NOMO-1 treated with dmso at 0.1 percent for 144 hours (cell line): ENCODE measurements around the gene STK11.

Experiments used
- DNase-seq: peaks from one replicate; lab custom pipeline; 2025; ENCODE audit not compliant: unreplicated experiment; lab: John Stamatoyannopoulos, UW

STK11 gene

DNA sequence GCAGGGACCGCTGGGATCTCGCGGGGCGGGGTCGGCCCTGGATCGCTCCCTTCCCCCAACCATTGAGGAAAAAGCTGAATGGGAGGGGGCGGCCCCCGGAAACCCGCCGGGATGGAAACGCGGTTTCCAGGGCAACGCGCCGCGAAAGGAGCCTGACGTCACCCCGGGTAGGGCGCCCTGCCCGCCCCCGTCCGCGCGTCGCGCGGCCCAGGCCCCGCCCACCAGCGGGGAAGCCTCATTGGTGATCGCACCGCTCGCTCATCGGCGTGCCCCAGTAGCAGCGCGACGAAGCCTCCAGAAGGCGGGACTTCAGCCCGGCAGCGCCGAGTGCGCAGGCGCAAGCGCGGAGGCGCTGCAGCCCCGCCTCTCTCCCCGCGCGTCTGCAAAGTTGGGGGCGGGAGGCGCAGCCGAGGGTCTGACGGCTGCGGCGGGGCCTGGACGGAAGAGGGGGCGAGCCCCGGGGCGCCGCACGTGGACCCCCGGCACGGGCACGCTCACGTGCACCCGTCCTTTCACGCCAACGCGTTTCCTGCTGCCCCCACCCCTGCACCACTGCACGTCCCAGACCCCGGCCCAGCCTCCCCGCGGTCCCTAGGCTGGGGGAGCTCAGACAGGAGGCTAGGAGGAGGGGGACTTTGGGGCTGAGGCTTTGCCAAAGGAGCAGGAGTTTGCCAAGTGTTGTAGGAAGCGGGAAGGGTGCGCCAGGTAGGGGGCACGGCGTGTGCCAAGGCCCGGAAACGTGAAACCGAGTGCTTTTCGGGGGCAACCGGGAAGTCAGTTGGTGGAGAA, 55.4 kb downstream of the STK11 start:
- DNase-seq: peak; percentile 90

DNA sequence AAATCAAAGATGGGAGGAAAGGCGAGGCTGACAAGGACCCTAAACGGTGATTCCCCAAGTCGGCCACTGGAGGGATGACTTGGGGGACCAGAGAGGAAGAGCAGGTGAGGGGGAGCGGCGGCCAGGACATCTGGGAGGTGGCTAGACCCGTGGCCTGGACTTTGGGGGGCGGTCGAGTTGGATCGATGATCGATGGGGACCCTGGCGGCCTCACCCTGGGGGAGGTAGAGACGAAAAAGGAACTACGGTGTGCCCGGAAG, 55.9 kb downstream of the STK11 start:
- DNase-seq: no peak

DNA sequence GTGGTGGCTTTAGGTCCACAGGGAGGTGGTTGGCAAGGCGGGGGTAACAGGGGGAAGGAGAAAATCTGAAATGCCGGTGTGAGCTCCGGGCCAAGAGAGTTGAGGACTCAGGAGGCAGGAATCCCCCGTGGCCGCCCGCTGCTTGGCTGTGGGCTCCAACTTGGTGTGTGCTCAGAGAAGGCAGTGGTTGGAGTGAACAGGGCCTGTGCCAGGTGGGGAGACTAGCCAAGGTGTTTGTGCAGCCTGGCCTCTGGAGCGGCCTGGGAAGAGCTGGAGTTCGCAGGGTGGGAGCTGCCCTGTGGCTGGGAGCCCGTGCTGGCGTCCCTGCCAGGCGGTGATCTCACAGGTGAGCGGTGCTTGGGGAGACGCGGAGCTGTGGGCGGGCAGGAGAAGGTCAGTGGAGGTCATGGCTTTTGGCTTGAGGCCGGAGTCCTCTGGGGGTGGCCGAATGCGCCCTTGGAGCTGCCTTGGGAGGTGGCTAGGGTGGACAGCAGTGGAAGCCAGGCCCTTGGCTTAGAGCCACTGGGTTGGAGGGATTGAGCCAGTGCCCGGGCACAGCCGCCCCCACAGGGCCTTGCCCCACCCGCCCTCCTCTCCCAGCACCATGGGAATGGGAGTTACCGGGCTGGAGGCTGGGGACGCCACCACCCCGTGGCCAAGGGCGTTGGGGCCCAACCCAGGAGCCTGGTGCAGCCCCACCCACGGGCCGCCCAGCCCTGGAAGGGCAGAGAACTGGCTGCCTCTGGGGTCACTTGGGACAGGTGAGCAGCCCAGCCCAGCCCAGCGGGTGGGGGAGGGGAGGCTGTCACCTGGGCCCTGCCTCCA, 56.4 kb downstream of the STK11 start:
- no peak for DNase-seq

DNA sequence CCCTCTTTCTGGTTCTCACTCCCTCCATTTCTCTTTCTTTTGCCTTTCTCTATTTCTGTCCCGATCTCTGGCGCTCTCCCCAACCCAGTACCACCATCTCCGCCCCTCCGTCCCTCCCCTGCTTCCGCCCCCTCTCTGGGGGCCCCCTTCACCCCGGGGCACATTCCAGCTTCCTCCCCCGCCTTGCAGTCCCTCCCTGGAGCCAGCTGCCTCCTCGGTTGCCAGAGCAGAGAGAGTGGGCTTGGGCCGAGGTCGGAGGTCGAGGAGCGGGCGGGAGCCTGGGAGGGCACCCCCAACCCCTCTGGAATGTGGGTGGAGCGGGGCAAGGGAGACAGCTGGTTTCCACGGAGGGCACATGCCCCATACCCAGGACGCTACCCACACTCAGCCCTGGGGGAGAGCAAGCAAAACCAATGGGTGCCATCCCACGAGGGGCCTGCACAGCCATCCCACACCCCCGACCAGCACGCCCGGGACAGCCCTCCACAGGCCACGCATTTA, 57.1 kb downstream of the STK11 start:
- DNase-seq: no peak

DNA sequence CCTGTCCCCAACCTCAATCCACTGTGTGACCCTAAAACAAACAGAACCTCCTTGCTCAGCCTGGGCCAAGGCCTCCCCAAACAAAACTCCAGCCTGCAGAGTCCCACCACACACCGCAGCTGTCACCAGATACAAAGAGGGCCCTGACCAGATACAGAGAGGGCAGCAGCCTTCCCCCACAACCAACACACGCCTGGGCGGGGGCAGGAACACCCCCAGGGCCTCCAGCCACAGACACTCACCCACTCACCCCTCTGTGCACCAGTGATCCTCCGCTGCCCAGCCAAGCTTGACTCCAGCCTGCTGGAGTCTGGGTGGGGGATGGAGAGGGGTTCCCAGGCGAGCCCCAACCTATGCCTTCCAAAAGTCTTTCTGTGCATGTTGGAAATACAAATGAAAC, 57.6 kb downstream of the STK11 start:
- no peak for DNase-seq

DNA sequence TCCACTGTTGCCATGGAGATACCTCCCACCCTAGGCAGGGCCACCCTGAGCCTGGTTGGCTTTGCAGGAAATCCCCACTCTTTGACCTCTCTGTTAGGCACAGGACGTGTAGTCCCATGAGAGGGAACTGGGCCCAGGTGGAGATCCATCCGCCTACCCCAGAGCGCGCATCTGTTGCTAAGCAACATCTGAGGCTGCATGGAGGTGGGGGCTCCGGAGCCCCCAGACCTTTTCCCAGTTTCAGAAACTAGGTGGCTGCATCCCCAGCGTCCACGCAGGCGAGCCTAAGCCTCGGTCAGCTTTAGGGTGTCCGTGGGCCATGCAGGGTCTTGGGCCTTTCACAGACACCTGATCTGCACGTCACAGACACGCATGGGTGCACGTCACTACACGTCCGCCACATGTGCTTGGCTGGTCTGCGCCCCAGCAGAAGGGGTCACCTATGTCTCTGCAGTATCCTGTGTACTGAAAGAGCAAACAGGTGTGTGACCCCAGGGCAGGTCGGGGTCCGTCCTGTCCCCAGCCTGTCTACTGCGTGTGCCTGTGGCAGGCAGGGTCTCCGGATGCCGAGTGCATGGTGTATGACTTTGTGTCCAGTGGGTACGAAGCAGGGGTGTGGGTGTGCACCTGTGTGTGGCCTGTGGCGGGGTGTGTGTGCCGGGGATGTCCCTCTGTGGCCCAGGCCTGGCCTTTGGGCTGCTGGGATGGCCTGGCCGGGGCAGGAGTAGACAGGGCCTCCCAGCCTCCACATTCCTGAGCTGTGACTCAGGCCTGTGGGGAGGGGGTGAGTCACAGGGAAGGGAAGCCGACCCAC, 59.4 kb downstream of the STK11 start:
- DNase-seq: no peak

DNA sequence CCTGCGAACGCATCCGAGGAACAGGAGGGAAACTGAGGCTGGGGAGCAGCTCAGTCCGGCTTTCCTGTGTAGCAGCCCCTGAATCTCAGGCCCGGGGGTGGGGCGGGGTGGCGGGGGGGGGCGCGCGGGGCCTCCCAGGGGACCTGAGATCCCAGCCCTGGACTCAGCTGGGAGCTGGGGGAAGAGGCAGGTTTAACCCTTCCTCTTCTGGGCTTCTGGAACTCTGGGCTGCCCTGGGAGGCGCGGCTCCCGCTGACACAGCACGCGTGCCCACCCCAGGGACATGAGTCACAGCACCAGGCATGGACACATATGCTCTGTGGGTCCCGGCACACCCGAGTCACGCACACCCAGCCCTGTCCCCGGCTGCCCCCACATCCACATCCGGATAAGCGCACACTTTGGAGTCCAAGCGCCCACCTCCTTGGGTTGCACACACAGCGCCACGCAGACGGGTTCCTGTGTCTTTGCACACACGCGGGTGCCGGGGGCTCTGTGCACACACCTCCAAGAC, 60.1 kb downstream of the STK11 start:
- DNase-seq: no peak

DNA sequence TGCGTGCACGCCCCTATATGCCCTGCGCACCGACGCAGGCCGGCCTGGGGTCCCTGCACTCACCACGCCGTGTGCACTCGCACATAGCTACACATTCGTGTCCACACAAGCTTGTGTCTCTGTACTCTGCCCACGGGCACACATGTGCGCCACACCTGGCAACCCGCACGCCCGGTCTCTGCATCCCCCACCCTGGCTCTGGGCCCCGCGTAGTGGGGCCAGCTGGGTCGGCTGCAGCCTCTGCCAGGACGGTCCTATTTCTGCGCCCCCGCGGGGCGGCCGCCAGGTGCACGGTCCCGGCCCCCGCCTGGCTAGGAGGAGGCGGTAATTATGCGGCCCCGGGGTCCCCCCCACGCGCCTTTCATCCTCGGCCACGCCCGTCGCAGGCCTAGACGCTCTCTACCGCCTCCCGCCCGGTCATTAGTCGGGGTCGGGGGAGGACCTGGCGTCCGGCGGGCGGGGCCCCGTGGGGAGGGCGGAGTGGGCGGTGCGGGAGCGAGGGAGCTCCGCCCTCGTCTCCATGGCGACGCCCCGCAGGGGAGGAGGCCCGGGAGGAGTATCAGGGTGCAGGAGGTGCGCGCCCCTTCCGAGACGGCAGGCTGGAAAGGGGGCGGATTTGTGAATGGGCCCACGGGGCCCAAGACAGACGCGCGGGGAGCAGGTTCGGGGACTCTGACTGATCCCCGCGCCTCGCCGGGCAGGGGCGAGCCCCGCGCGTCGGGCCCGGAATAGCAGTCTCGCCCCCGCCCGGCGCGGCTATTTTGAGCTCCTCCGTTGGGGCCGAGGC, 60.7 kb downstream of the STK11 start:
- peak; percentile 85 for DNase-seq

DNA sequence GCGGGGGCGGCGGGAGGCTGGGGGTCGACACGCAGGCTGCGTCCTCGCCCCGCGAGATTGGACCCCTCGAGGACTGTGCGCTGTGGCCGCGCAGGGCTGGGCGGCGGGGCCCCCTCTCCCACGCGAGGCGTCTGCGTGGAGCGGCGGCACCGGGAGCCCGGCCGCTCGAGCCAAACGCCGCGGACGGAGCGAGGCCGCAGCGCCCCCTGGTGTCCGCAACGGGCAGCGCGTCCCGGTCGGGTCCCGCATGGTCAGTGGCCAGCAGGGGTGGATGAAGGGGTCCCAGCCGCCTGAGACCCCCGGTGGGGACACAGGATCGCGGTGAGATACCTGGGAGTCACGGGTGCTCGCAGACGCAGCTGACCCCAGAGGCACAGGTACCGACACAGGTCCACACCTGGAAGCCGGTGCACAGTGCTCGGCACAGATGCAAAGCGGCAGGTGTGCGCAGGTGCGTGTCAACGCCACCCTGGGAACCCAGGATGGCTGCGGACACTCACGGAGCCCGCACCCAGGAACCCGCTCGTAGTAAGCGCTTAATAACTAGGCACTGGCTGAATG, 61.4 kb downstream of the STK11 start:
- peak; percentile 51 for DNase-seq

DNA sequence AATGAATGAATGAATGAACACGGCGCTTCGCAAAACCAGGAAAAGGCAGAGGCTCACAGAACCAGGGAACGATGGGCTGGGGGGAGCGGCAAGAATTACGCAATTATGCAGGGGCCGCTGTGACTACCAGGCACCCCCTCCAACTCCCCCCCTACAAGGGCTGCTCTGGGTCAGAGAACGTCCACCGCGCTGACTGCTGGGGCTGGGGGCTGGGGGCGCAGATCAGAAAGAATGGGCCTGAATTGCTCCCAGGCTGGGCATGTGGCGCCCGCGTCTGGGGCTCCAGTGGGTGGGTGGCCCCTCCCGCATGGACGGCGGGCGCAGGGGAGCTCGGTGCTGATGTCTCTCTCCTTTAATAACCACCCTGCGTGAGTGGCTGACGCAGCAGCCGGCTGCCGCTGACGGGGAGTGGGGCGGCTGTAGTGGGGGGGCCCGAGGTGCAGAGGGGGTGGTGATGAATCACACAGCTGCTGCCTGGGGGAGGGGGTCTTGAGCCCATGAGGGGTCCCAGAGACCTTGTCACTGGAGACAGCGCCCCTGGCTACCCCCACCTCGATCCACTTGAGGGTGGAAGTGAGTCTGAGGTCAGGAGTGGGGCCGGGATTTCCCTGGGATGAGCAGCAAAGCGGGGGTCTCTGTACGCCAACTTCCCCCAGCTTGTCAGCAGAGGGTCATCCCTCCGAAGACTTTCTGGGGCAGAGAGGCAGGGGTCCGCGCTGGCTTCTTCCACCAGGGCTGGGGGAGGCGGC, 62.1 kb downstream of the STK11 start:
- DNase-seq: no peak

DNA sequence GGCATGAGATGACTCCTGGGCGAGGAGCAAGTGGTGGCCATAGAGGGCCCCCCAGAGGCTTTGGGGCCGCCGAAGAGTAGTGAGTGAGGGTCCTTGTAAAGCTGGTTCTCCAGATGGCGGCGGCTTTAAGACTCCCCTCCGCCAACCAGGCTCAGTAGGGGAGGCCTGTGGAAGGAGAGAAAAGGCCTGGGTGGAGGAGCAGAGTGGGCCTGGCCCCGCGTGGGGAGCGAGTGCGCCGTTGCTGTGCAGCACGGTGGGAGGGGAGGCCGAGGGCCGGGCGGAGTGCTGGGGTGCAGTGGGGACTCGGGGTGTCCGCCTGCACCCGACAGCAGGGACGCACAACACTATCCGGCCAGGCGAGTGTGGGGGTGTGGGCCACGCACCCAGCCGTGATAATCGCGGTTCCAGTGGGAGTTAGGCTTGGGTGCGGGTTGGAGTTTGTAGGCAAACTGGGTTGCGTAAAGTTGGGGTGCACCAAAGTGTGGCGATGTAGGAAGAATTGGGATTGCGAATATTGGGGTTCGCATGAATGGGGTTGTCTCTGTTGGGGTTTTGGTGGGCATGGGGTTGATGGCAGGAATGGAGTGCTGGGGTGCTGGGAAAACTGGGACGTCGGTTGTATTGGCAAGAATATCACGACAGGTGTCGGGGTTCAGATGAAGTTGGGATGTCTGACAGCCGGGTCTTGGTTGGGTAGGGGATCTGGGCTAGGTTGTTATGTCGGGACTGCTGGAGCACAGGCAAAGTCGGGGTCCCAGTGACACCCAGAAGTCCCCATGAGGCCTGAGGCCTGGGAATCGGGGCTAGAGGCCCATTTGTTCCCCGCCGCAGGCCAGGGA, 62.9 kb downstream of the STK11 start:
- DNase-seq: no peak

DNA sequence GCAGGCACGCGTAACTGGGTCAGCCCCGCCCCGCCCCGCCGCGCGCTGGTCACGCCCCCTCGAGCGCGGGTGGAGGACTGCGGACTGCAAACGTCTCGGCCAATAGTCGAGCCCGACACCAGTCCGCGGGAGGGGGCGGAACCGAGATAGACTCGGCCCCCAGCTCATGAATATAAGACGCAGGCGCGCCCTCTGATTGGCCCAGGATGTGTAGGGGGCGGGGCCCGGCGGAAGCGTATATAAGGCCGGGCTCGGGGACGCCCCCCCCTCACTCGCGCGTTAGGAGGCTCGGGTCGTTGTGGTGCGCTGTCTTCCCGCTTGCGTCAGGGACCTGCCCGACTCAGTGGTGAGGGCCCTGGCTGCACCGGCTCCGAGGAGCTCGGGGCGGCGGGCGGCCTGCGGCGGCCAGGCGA, 63.5 kb downstream of the STK11 start, which contains the start of gene CIRBP:
TSS of gene CIRBP (plus strand) at position 268 of the 413 bp plus-strand sequence. CDS start 1,602 bp downstream, outside the sequence.
- DNase-seq: peak; percentile 92

DNA sequence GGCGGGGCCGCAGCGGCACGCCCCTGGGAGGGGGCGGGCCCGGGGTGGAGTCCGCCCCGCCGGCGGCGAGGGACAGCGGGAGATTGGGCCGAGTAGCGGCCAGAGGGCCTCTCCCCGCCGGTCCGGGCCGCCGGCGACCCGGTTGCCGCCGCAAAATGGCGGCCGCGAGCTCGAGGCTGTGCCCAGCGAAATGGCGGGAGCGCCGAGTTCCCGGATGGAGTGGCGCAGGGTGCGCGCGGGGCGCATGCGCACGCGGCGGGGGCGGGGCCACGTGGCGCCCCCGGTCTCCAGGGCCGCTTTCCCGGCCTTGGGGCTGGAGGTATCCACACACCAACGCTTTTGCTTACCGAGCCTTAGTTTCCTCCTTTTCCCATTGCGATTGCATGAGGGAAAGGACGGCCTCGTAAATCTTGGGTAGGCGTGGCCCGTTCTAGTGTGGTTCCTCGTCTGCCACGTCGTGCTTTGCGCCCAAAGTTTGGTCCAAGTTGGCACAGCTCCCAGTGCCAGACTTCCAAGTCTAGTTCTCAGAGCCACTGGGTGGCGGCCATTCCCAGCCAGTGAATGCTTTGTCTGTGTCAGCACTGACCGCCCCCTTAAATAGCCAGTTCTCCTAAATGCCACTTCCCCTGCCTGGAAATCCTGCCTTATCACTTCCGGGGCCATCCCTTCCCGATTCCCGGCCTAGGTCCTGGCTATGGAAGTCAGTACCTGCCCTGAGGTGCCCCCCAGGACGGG, 64.1 kb downstream of the STK11 start:
- DNase-seq: peak; percentile 53

DNA sequence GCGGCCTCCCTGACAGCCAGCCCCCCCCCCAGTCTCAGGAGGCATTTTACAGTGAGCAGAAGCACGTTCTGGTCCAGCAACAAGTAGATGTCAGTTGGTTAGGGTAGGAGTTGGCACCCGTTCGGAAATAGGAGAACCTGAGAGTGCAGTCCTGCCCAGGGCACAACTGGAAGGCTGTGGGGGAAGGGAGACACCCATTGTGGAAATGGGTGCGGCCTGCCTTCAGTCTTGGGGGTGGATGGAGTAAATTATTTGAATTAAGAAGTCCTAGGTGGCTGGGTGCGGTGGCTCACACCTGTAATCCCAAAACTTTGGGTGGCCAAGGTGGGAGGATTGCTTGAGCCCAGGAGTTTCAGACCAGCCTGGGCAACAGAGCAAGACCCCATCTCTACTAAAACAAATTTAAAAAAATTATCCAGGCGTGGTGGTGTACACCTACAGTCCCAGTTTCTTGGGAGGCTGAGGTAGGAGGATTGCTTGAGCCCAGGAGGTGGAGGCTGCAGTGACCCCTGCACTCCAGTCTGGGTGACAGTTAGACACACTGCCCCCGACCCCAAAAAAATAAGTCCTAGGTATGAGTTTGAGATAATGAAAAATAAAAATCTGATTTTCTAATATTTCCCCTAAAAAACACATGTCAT, 64.8 kb downstream of the STK11 start:
- DNase-seq: no peak

DNA sequence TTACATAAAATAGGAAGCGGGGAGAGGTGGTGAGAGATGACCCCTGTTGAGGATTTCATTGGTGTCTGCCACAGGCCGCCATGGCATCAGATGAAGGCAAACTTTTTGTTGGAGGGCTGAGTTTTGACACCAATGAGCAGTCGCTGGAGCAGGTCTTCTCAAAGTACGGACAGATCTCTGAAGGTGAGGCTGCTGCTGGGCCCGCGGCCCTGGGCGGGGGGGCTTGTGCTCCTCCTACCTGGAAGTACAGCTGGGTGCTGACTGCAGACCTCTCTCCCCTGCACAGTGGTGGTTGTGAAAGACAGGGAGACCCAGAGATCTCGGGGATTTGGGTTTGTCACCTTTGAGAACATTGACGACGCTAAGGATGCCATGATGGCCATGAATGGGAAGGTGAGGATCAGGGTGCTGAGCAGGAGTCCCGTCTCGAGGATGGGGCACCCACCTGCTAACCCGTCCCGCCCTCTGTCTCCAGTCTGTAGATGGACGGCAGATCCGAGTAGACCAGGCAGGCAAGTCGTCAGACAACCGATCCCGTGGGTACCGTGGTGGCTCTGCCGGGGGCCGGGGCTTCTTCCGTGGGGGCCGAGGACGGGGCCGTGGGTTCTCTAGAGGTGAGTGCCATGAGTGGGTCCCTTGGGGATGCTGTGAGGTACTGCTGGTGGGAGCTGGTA, 65.4 kb downstream of the STK11 start:
- no peak for DNase-seq

DNA sequence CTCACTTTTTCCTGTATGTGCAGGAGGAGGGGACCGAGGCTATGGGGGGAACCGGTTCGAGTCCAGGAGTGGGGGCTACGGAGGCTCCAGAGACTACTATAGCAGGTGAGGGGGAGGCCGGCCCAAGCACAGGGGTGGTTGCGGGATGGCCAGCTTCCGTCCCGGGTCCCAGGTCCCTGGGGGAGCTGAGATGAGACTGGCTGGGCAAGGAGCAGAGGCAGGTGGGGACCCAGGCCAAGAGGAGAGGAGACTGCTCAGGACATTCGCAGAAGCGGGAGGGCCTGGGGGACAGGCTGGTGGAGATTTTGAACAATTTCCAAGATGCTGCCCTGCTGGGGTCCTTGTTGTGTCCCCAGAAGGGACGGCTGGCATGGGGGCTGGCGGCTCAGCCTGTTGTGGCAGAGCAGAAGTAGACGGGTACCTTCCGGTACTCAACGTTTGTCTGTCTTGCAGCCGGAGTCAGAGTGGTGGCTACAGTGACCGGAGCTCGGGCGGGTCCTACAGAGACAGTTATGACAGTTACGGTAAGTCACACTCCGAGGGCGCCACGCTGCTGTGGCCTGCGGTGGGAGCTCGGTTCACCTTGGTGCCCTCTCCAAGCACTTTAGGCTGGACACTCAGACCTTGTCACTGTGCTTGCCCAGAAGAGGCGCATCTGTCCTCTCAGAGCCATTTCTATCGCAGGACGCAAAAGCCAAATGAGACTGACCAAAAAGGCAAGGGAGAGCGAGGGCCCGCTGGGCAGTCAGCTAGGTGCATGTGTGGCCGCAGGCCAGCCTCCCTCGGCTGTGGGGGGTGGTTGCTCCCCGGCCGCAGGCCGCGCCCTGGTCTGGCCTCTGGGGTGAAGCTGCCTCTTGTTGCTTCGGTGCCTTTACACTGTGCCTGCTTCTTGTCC, 66.2 kb downstream of the STK11 start:
- DNase-seq: no peak
